Naive B cell (primary cell): ENCODE measurements around the gene MYCBP2. TPM values are rescaled to one million over a fixed set of nuclear protein-coding genes. Genes with fewer than 3 reads are reported as not detected.

Source experiments
- ATAC-seq, 2 donors: fragments of 150-1000 bp; cut with Tn5 transposase; 2 replicates each; pipeline ENCODE4 v1.10.0; 2021; ENCODE audit warnings: low read depth in 2 of 2, mild to moderate bottlenecking in 2 of 2, moderate library complexity in 2 of 2
- DNase-seq: peaks from one replicate; pipeline ENCODE4 v3.0.0; 2022
- H3K27ac Mint-ChIP-seq, 6 donors: one replicate each; pipeline ENCODE4 v1.8.0; 2020 to 2022; ENCODE audit warnings: mild to moderate bottlenecking in 6 of 6, mixed read lengths in 6 of 6, moderate library complexity in 5 of 6, inconsistent platforms in 2 of 6
- H3K27me3 Mint-ChIP-seq, 3 donors: one replicate each; pipeline ENCODE4 v1.8.0; 2021 to 2022; ENCODE audit warnings: mixed read lengths in 3 of 3, mild to moderate bottlenecking in 1 of 3
- H3K36me3 Mint-ChIP-seq, 2 donors: one replicate each; pipeline ENCODE4 v1.8.0; 2020 to 2022; ENCODE audit warnings: mixed read lengths in 2 of 2, inconsistent platforms in 1 of 2, mild to moderate bottlenecking in 1 of 2
- H3K4me1 Mint-ChIP-seq, 3 donors: one replicate each; pipeline ENCODE4 v1.8.0; 2020 to 2022; ENCODE audit warnings: mixed read lengths in 3 of 3, inconsistent platforms in 1 of 3, mild to moderate bottlenecking in 1 of 3, moderate library complexity in 1 of 3
- H3K4me3 Mint-ChIP-seq, 8 donors: one replicate each; pipeline ENCODE4 v1.8.0; 2020 to 2022; ENCODE audit warnings: mild to moderate bottlenecking in 8 of 8, mixed read lengths in 8 of 8, moderate library complexity in 8 of 8, inconsistent platforms in 2 of 8
- H3K9me3 Mint-ChIP-seq, 7 donors: one replicate each; pipeline ENCODE4 v1.8.0; 2020 to 2022; ENCODE audit warnings: mixed read lengths in 7 of 7, mild to moderate bottlenecking in 5 of 7, inconsistent platforms in 2 of 7, moderate library complexity in 1 of 7
- polyA plus RNA-seq, 6 donors: library from polyadenylated mRNA; unstranded; fragments of 300-500 nt; fragmentation: Illumina TruSeq; gene quantifications; one replicate each; pipeline ENCODE4 v1.2.3, GENCODE V29; 2021; ENCODE audit warnings: low read depth in 6 of 6

The MYCBP2 gene
- polyA plus RNA-seq, 6 donors from 2014 or later, result 31.5 to 81.0 (median 53.3) TPM

DNA sequence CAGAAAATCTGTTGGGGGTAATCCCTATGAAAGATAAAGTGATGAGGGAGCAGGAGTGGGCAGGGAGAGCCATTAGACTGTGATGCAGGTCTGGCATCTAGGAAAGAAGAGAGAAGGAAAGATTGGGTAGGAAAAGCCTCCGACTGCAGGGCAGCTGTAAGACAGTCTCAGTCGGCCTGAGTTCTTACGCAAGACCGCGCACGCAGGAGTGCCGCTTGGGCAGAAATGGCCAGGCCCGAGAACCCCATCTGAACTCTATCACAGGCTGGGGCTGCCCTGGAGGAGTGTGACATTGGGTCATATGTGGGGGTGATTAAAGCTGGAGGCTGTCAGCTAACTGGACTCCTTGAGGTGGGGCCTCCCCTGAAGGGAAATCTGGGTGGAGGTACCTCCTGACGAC, 286.1 kb downstream of the MYCBP2 start:
- no peak overlapping the region for H3K4me3 Mint-ChIP-seq
- H3K27me3 Mint-ChIP-seq, result no peaks in the 10 kb centered on the region
- H3K27ac Mint-ChIP-seq, result peak overlapping the region in 1 of 6 donors; percentile 52
- H3K9me3 Mint-ChIP-seq, result peaks cover 0 to 4% (median 0%) of the 10 kb centered on the region in 7 donors
- peaks cover 0 to 6% (median 2%) of the 10 kb centered on the region in 3 donors for H3K4me1 Mint-ChIP-seq
- ATAC-seq (no peak), DNase-seq (no peak)
- peaks cover 0 to 12% of the 10 kb centered on the region in 2 donors for H3K36me3 Mint-ChIP-seq

DNA sequence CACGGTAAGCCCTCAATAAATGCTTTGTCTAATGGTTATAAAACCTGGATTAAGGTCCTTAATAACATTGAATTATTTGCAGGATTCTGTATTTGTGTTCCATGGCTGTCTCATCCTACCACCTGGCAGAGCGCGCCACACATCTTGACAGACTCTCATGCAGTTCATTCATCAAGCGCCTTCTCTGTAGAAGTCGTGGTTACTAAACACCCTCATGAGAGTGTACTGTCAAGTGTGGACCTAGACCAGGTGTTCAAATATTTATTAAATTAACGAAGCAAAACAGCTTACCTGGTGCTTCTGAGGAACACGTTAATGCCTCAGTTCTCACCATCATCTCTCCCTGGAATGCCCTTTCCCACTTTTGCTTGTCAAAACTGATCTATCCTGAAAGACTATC, 286.8 kb downstream of the MYCBP2 start:
- no peak for ATAC-seq
- H3K9me3 Mint-ChIP-seq, result peaks cover 0 to 4% (median 0%) of the 10 kb centered on the region in 7 donors
- peaks cover 0 to 8% of the 10 kb centered on the region in 2 donors for H3K36me3 Mint-ChIP-seq
- no peak overlapping the region for H3K27ac Mint-ChIP-seq
- no peak for DNase-seq
- no peak overlapping the region for H3K4me3 Mint-ChIP-seq
- peaks cover 0 to 6% (median 2%) of the 10 kb centered on the region in 3 donors for H3K4me1 Mint-ChIP-seq
- no peaks in the 10 kb centered on the region for H3K27me3 Mint-ChIP-seq

DNA sequence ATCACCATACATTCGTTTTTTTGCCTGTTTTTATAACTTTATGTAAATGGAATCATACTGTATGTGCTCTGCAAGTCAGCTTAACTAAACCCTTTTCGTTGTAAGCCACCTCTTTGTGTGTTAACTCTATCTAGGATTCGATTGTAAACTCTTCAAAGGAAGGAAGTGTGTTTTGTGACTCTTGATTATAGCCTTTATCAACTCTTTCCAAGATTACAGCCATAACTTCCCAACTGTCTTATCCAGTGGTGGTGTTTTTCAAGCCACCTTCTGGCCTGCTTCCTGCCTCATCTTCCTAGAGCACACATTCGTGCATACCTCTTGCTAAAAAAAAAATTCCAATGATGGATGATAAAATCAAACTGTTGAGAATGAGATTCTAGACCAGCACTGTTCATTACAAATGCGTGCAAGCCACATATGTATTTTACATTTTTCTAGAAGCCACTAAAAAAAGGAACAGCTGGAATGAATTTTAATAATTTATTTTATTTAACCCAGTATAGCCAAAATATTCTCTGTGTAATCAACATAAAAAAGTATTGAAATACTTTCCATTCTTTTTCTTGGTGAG, 287.9 kb downstream of the MYCBP2 start:
- no peaks in the 10 kb centered on the region for H3K27me3 Mint-ChIP-seq
- H3K4me1 Mint-ChIP-seq, result peaks cover 0 to 6% (median 2%) of the 10 kb centered on the region in 3 donors
- DNase-seq (no peak), ATAC-seq (no peak)
- no peaks in the 10 kb centered on the region for H3K36me3 Mint-ChIP-seq
- peaks cover 0 to 4% (median 0%) of the 10 kb centered on the region in 7 donors for H3K9me3 Mint-ChIP-seq
- no peak overlapping the region for H3K4me3 Mint-ChIP-seq
- H3K27ac Mint-ChIP-seq, result no peak overlapping the region

DNA sequence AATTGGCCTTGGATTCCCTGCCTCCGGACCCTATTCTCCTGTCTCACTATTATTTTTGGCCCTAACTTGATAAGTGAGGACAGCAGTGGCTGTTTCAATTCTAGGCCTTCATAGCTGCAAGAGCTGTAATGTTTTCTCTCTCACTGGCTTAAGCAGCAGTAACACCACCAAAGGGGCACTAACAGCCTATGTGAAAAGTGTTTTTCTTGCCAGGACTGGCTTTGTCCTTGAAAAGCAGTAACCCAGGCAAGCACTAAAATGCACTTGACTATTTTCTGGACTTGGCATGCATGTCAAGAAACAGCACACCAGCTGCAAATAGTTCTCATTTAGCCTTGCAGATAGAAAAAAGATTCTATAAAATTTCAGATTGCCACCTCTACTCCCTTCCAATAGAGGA, 290.6 kb downstream of the MYCBP2 start:
- Mint-ChIP-seq H3K4me3 (no peak overlapping the region), H3K36me3 (no peaks in the 10 kb centered on the region), H3K4me1 (peaks cover 0 to 2% (median 0%) of the 10 kb centered on the region in 3 donors), H3K9me3 (peaks cover 0 to 4% (median 0%) of the 10 kb centered on the region in 7 donors), H3K27ac (no peak overlapping the region), H3K27me3 (no peaks in the 10 kb centered on the region)
- DNase-seq (no peak), ATAC-seq (no peak)

DNA sequence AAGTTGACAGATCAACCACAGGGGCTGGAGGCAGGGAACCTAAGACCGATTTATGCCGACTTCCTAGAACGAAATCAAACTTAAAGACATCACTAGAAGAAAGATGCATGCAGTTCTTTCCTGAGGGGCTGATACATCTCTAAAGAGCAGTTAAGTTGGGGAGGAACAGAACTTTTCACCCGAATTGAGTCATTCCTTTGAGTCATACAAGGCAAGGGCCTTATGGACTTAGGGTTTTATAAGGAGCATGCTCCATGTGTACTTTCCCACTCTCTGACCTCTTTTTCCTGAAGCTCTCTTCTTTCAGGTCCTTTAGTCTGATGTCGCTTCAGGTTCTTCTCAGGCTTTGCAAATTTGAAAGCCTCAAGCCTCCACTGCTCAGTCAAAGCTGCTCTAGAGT, 292.0 kb downstream of the MYCBP2 start:
- Mint-ChIP-seq H3K9me3 (peaks cover 0 to 4% (median 0%) of the 10 kb centered on the region in 7 donors), H3K27me3 (no peaks in the 10 kb centered on the region), H3K4me3 (no peak overlapping the region), H3K4me1 (no peaks in the 10 kb centered on the region), H3K36me3 (no peaks in the 10 kb centered on the region), H3K27ac (peak overlapping the region in 1 of 6 donors; percentile 70)
- DNase-seq (no peak), ATAC-seq (no peak)

- H3K27ac Mint-ChIP-seq, result no peak overlapping the region
- H3K9me3 Mint-ChIP-seq, result peaks cover 0 to 4% (median 0%) of the 10 kb centered on the region in 7 donors
- no peak overlapping the region for H3K4me3 Mint-ChIP-seq
- no peak for ATAC-seq
- H3K27me3 Mint-ChIP-seq, result no peaks in the 10 kb centered on the region
- no peaks in the 10 kb centered on the region for H3K4me1 Mint-ChIP-seq
- no peaks in the 10 kb centered on the region for H3K36me3 Mint-ChIP-seq
- DNase-seq, result no peak
Observed at GRCh38 chr13:77033717-77034302, 293.1 kb downstream of the MYCBP2 start.

DNA sequence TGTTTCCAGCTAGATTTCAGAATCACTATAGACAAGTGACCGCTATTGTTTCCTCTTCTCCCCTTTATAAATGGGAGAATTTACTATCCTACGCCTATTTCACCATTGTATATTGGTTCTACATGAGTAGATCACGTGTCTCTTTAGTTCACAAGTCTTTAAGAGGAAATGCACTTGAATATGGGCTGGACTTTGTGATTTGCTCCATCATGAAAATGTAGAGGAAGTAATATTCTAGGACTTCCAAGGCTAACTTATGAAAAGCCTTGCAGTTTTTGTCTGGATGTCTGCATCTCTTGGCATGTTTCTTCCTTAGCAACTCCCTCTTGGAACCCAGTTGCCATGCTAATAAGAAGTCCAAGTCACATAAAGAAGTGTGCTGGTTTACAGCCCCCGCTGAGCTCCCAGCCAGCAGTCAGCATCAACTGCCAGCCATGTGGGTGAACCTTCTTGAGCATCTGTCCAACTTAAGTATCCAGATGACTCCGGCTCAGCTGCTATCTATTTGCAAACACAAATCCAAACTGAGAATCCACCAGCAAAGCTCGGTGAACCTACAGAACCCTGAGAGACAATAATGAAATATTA, 295.1 kb downstream of the MYCBP2 start:
- no peaks in the 10 kb centered on the region for H3K27me3 Mint-ChIP-seq
- DNase-seq, result no peak
- peak overlapping the region in 1 of 8 donors; percentile 48 for H3K4me3 Mint-ChIP-seq
- H3K36me3 Mint-ChIP-seq, result peaks cover 0 to 7% of the 10 kb centered on the region in 2 donors
- ATAC-seq, result no peak
- H3K27ac Mint-ChIP-seq, result no peak overlapping the region
- peaks cover 6 to 13% (median 13%) of the 10 kb centered on the region in 3 donors for H3K4me1 Mint-ChIP-seq
- H3K9me3 Mint-ChIP-seq, result peaks cover 0 to 4% (median 0%) of the 10 kb centered on the region in 7 donors

DNA sequence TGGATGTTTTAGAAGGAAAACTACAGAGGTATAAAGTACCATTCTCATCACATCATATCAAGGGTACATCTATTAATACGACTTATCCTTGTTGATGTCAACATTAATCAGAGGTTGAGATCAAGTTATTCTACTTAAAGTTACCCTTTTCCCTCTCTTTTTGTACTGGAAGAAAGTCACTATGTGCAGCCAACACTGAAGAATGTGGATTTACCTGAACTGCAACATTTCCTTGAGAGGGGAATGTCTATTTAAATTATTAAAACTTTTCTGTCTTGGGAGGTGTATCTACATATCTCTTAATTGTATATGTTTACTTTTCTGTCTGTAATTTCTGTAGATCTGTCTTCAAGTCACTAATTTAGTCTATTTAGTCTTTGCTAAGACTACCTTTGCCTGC, 297.5 kb downstream of the MYCBP2 start:
- Mint-ChIP-seq H3K27me3 (no peaks in the 10 kb centered on the region), H3K9me3 (no peaks in the 10 kb centered on the region), H3K4me1 (peaks cover 14 to 32% (median 27%) of the 10 kb centered on the region in 3 donors), H3K27ac (peak overlapping the region in 1 of 6 donors; percentile 76), H3K36me3 (peaks cover 0 to 10% of the 10 kb centered on the region in 2 donors), H3K4me3 (peak overlapping the region in 1 of 8 donors; percentile 95)
- ATAC-seq (no peak), DNase-seq (no peak)

GRCh38 chr13:77028202-77028601, 298.7 kb downstream of the MYCBP2 start:
- H3K27ac Mint-ChIP-seq, result peak overlapping the region in 2 of 6 donors; percentile 18 to 99
- no peak for DNase-seq
- H3K27me3 Mint-ChIP-seq, result no peaks in the 10 kb centered on the region
- peak overlapping the region; percentile 70 to 99 (median 94) for H3K4me3 Mint-ChIP-seq
- peaks cover 22 to 44% (median 35%) of the 10 kb centered on the region in 3 donors for H3K4me1 Mint-ChIP-seq
- no peak for ATAC-seq
- H3K36me3 Mint-ChIP-seq, result peaks cover 0 to 10% of the 10 kb centered on the region in 2 donors
- no peaks in the 10 kb centered on the region for H3K9me3 Mint-ChIP-seq

DNA sequence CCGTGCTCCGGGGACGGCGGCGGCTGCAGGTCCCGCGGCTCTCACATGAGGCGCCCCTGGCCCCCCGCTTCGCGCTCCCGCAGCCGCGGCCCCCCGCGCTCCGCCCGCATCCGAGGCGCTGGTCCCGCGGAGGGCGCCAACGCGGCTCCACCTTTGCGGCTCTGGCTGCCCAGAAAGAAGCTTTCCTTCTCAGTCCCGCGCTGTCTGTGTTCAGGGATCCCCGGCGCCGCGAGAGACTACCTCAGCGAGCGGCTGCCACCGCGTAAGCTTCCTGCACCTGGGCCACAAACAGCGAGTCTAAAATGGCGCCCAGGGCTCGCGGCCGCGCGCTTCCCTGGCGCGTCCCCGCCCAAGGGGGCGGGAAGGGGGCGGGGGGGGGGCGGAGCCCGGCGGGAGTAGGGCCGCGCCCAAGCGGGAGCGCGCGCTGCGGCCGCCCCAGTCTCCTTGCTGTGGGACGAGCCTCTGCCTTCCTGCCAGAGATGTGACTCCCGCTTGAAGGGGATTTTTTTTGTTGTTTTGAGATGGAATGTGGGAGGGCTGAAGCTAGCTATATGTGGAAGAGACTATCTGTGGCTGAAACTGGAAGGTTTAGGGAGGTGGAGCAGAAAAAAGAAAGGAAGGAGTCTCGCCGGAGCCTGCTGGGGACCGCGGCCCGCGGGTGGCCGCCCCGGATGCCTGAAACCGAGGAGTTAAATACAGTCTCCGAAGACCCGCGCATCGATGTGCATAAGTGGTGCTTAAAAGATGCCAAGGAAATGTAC, 299.9 kb downstream of the MYCBP2 start, which contains the start of gene FBXL3:
Gene FBXL3 (minus strand): TSS at position 299 of the 761 bp plus-strand sequence. CDS start 5,299 bp downstream, outside the sequence.
- Mint-ChIP-seq H3K27ac (peak within 1 kb of the TSS; percentile 97 to 99 (median 98)), H3K4me1 (peaks cover 32 to 55% (median 47%) of the 10 kb centered on the region in 3 donors), H3K4me3 (peak within 1 kb of the TSS; percentile 87 to 99 (median 97)), H3K27me3 (no peaks in the 10 kb centered on the region), H3K36me3 (peaks cover 0 to 10% of the 10 kb centered on the region in 2 donors), H3K9me3 (no peaks in the 10 kb centered on the region)
- peak; percentile 70 for ATAC-seq
- peak; percentile 82 for DNase-seq

DNA sequence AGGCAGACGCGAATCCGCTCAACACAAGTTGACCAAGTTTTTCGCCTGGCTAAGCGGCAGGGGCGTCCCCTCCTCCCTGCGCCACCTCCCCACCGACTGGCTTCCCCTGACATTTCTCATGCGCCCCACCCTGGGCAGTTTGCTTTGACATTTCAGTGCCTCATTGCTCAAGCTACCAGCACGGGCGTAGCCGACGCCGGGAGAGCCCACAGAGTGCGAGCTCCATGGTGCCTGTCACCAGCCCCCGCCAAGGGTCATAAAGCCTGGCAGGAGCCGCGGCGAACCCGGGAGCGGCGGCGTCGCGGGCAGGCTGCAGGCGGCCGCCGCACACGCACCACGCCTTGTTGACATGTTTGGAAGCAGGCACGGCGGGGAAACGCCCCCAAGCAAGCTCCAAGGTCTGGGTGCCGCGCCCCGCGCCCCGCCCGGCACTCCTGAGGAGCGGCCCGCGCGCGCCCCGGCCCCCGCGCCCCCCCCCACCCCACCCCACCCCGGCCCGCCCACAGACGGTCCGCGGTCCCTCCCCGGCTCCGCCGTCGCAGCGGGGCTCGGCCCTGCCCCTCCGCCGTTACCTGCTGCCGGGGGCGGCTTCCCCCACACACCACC, 300.5 kb downstream of the MYCBP2 start:
- peak overlapping the region; percentile 87 to 99 (median 96) for H3K4me3 Mint-ChIP-seq
- H3K36me3 Mint-ChIP-seq, result peaks cover 0 to 10% of the 10 kb centered on the region in 2 donors
- peak overlapping the region; percentile 87 to 98 (median 96) for H3K27ac Mint-ChIP-seq
- no peaks in the 10 kb centered on the region for H3K27me3 Mint-ChIP-seq
- peak; percentile 82 for DNase-seq
- H3K4me1 Mint-ChIP-seq, result peaks cover 32 to 61% (median 52%) of the 10 kb centered on the region in 3 donors
- no peaks in the 10 kb centered on the region for H3K9me3 Mint-ChIP-seq
- peak; percentile 64 to 68 for ATAC-seq

- Mint-ChIP-seq H3K36me3 (peaks cover under 1 to 8% of the 10 kb centered on the region in 2 donors), H3K4me1 (peaks cover 38 to 61% (median 57%) of the 10 kb centered on the region in 3 donors)
Observed at GRCh38 chr13:77022341-77022740, 304.6 kb downstream of the MYCBP2 start.

DNA sequence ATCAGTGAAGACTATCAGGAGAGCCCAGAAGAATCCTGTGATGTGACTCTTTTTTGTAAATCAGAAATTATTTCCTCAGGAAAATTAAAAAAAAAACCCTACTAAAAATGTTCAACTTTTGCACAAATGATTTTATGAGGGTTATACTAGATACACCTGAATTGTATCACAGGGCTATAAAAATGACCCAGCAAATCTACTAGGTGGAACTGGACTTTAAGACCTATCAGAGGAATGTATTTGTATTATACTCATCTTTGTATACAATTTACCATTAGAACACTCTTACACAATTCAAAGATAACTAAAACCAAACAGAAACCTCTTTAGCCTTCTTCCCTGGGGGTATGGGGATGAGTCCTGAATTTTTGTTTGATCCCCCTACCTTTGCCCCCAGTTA, 307.1 kb downstream of the MYCBP2 start:
- peaks cover 33 to 47% (median 39%) of the 10 kb centered on the region in 3 donors for H3K4me1 Mint-ChIP-seq
- DNase-seq, result no peak
- H3K27ac Mint-ChIP-seq, result peak overlapping the region in 1 of 6 donors; percentile 59
- peaks cover 2 to 13% of the 10 kb centered on the region in 2 donors for H3K36me3 Mint-ChIP-seq
- no peak for ATAC-seq
- no peaks in the 10 kb centered on the region for H3K27me3 Mint-ChIP-seq
- H3K4me3 Mint-ChIP-seq, result no peak overlapping the region
- H3K9me3 Mint-ChIP-seq, result no peaks in the 10 kb centered on the region

More at GRCh38 chr13:77022341-77022740, 304.6 kb downstream of the MYCBP2 start:
- peak overlapping the region in 4 of 6 donors; percentile 24 to 77 (median 46) for H3K27ac Mint-ChIP-seq
- H3K9me3 Mint-ChIP-seq, result no peaks in the 10 kb centered on the region
- peak overlapping the region in 3 of 8 donors; percentile 35 to 95 (median 51) for H3K4me3 Mint-ChIP-seq
- DNase-seq (no peak), ATAC-seq (no peak)
- H3K27me3 Mint-ChIP-seq, result no peaks in the 10 kb centered on the region
